GM23248 (cell line): ENCODE data around the gene IQCM.

Experiments
- EZH2 ChIP-seq: fragments of 200-600 bp; sonication (generic); IDR thresholded peaks from 2 replicates; pipeline ENCODE4 v1.6.1; 2018; ENCODE audit warnings: antibody characterized with exemption, mild to moderate bottlenecking; ENCODE audit not compliant: insufficient read depth, poor library complexity, severe bottlenecking
- EZH2phosphoT487 ChIP-seq: fragments of 200-600 bp; sonication (generic); IDR thresholded peaks from 2 replicates; pipeline ENCODE4 v1.6.1; 2018; ENCODE audit warnings: antibody characterized with exemption, moderate library complexity, mild to moderate bottlenecking, low read depth; ENCODE audit not compliant: insufficient read depth

DNA sequence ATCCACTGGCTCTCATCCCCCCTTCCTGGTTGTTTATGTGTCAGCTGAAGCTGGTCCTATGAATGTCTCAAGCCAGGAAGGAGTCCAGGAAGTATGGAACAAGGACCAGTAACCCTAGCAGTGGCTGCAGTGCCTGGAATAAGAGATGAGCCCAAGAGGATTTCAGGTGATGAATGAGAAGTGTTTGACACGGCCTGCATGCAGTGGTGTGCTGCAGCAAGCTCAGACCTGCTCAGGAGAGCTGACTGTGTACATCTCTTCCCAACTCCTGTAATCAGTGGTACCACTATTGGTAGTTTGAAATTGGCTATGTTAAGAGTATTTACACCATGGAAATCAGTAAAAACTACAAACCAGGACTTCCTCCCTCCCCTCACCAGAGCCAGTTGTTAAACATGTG is 88.0 kb downstream of the IQCM start:
- TF ChIP-seq EZH2phosphoT487 (no peak), EZH2 (no peak)
